OCI-LY7 (cell line): Measurements from ENCODE around the gene IFITM5.
"Not testable (repeated sequence)": the region's sequence is repeated elsewhere in the genome, so short reads cannot be mapped to it uniquely, and the experiment has no call there.

ENCODE experiments used
- CTCF ChIP-seq: fragments of 200-600 bp; sonication (generic); conservative IDR thresholded peaks from 2 replicates; pipeline ENCODE4 v1.5.1; 2014; ENCODE audit warnings: mild to moderate bottlenecking, antibody characterized with exemption, low read length, moderate library complexity, mixed read lengths
- EZH2phosphoT487 ChIP-seq: fragments of 200-600 bp; sonication (generic); IDR thresholded peaks from 2 replicates; pipeline ENCODE4 v1.6.1; 2018; ENCODE audit warnings: low read depth, borderline replicate concordance, mild to moderate bottlenecking, mixed run types, antibody characterized with exemption, low read length, moderate library complexity, mixed read lengths

DNA sequence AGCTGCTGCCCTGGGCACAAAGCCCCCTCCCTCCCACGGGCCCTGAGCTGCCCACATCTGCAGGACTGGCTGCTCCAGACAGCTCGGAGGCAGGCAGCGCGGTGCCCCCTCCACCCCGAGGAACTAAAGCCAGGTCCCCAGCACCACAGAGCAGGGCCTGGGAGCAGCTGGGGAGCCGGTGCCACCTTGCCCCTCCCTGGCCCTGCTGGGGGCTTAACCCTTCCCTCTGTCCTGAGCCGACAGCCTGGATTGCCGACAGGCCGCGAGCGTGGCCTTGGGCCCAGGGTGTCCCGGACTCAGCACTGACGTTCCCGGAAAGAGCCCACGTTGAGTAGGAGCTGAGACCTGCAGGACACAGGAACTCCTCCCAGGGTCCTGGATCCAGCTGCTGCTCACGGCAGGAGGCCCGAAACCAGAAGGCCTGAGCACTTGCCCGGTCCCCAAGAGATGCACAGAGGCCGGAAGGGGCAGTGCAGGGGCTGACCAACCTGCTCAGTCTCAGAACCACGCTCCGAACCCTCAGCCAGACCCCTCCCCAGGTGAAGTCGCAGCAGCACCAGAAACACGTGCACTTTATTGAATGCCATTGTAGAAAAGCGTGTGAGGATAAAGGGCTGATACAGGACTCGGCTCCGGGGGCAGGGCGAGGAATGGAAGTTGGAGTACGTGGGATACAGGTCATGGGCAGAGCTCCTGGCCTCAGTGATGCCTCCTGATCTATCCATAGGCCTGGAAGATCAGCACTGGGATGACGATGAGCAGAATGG, 20.0 kb upstream of the IFITM5 start:
- not testable (repeated sequence) for TF ChIP-seq CTCF, EZH2phosphoT487
